Measurements from ENCODE around the gene LAMB2.

The LAMB2 gene

GRCh38 chr3:49161197-49161596, 28.3 kb upstream of the LAMB2 start:
- no peak for DNase-seq

GRCh38 chr3:49158792-49159191, 25.9 kb upstream of the LAMB2 start:
- DNase-seq = no peak

GRCh38 chr3:49158103-49158709, 25.4 kb upstream of the LAMB2 start:
- peak; percentile 29 to 56 for DNase-seq

- DNase-seq = no peak
Observed at GRCh38 chr3:49157289-49157688, 24.4 kb upstream of the LAMB2 start.

GRCh38 chr3:49153349-49153912, 20.6 kb upstream of the LAMB2 start:
- no peak for DNase-seq

- no peak for DNase-seq
Observed at GRCh38 chr3:49151610-49152009, 18.8 kb upstream of the LAMB2 start.

GRCh38 chr3:49148159-49148558, 15.3 kb upstream of the LAMB2 start:
- no peak for DNase-seq

- DNase-seq = no peak
Observed at GRCh38 chr3:49140080-49140479, 7.2 kb upstream of the LAMB2 start.

- no peak for DNase-seq
Observed at GRCh38 chr3:49135499-49135898, 2.6 kb upstream of the LAMB2 start.

- DNase-seq = no peak
Observed at GRCh38 chr3:49134471-49135265, 1.8 kb upstream of the LAMB2 start.

GRCh38 chr3:49133226-49133951, 539 bp upstream of the LAMB2 start:
- DNase-seq = peak; percentile 54 to 57

- DNase-seq = no peak
Observed at GRCh38 chr3:49132073-49132436, 795 bp downstream of the LAMB2 start.

- no peak for DNase-seq
Observed at GRCh38 chr3:49131576-49131975, 1.3 kb downstream of the LAMB2 start.

GRCh38 chr3:49131040-49131439, 1.8 kb downstream of the LAMB2 start:
- no peak for DNase-seq

- no peak for DNase-seq
Observed at GRCh38 chr3:49124991-49125670, 7.7 kb downstream of the LAMB2 start.

- no peak for DNase-seq
Observed at GRCh38 chr3:49124203-49124602, 8.6 kb downstream of the LAMB2 start.

GRCh38 chr3:49123687-49124086, 9.2 kb downstream of the LAMB2 start:
- DNase-seq = no peak

GRCh38 chr3:49122886-49123545, 9.8 kb downstream of the LAMB2 start:
- DNase-seq = no peak

GRCh38 chr3:49122451-49122850, 10.4 kb downstream of the LAMB2 start:
- DNase-seq = peak; percentile 16 to 69

GRCh38 chr3:49122022-49122421, 10.8 kb downstream of the LAMB2 start:
- DNase-seq = no peak

GRCh38 chr3:49121132-49121736, 11.6 kb downstream of the LAMB2 start:
- DNase-seq = no peak

Measured in inflammatory macrophage (primary cell).